Thyroid gland (tissue), 4 donors: ENCODE results near the gene SHCBP1L. TPM values are rescaled to one million over a fixed set of nuclear protein-coding genes. Genes with fewer than 3 reads are reported as not detected.

Source experiments
- DNase-seq, 2 donors: peaks; one replicate each; pipeline ENCODE4 v3.0.0-alpha.2; 2019
- H3K27ac ChIP-seq, 3 donors: fragments of 200-600 bp; sonication (generic); 1 replicate in 2 of 3; 2 replicates in 1 of 3; pipeline ENCODE4 v1.5.1; 2016 to 2019; ENCODE audit warnings: mild to moderate bottlenecking in 1 of 3, moderate library complexity in 1 of 3
- H3K27me3 ChIP-seq: fragments of 200-600 bp; sonication (generic); one replicate; pipeline ENCODE4 v1.5.1; 2019
- H3K36me3 ChIP-seq, 2 donors: fragments of 200-600 bp; sonication (generic); one replicate each; pipeline ENCODE4 v1.5.1; 2016 to 2019
- H3K4me1 ChIP-seq, 2 donors: fragments of 200-600 bp; sonication (generic); one replicate each; pipeline ENCODE4 v1.5.1; 2017 to 2019
- H3K4me3 ChIP-seq, 3 donors: fragments of 200-600 bp; sonication (generic); replicated peaks in 1 of 3; 1 replicate in 2 of 3; 2 replicates in 1 of 3; pipeline ENCODE4 v1.5.1; 2016; ENCODE audit warnings: mild to moderate bottlenecking in 1 of 3
- H3K9me3 ChIP-seq: fragments of 200-600 bp; sonication (generic); one replicate; pipeline ENCODE4 v1.5.1; 2017
- POLR2A ChIP-seq, 2 donors: fragments of 450-650 bp; IDR thresholded peaks; one replicate each; pipeline ENCODE4 v1.6.1; 2017; ENCODE audit warnings: antibody characterized with exemption in 2 of 2, mild to moderate bottlenecking in 2 of 2, moderate library complexity in 1 of 2
- WGBS, 2 donors: methylation state at CpG; one replicate each; pipeline ENCODE4 v1.1.5; 2017; 5-methylcytosine and 5-hydroxymethylcytosine counted together
- intact Hi-C: fragments of 100-400 bp; cut with DNase I; formaldehyde crosslinking; loops from one replicate; pipeline ENCODE4 v1.15.1; 2023
- total RNA-seq, 4 donors: library from RNA; depleted of rRNA; stranded (reverse); fragments of >200 nt; gene quantifications; one replicate each; pipeline ENCODE4 v1.2.3, GENCODE V29; 2016
- TF ChIP-seq, protein P1 (sequence below), 6 experiments: fragments of 200-600 bp in 3 of 6; fragments of 450-650 bp in 3 of 6; sonication (generic) in 3 of 6; IDR thresholded peaks; one replicate each; pipeline ENCODE4 v1.5.1; 2016 to 2019; ENCODE audit warnings: antibody characterized with exemption in 6 of 6, mild to moderate bottlenecking in 2 of 6, inconsistent platforms in 1 of 6, moderate library complexity in 1 of 6

The SHCBP1L gene
- total RNA-seq, 4 donors from 2014 or later: 1.3 TPM; not detected in 3

- Histone ChIP-seq H3K9me3 (no peaks in the 10 kb centered on the region), H3K27me3 (no peaks in the 10 kb centered on the region), H3K36me3 (no peaks in the 10 kb centered on the region), H3K27ac (no peak overlapping the region), H3K4me3 (no peak overlapping the region), H3K4me1 (no peaks in the 10 kb centered on the region)
- intact Hi-C loops: no loop called here
- TF ChIP-seq POLR2A (IDR thresholded peaks at IDR 0.05): no peak
- TF ChIP-seq, protein P1, sequence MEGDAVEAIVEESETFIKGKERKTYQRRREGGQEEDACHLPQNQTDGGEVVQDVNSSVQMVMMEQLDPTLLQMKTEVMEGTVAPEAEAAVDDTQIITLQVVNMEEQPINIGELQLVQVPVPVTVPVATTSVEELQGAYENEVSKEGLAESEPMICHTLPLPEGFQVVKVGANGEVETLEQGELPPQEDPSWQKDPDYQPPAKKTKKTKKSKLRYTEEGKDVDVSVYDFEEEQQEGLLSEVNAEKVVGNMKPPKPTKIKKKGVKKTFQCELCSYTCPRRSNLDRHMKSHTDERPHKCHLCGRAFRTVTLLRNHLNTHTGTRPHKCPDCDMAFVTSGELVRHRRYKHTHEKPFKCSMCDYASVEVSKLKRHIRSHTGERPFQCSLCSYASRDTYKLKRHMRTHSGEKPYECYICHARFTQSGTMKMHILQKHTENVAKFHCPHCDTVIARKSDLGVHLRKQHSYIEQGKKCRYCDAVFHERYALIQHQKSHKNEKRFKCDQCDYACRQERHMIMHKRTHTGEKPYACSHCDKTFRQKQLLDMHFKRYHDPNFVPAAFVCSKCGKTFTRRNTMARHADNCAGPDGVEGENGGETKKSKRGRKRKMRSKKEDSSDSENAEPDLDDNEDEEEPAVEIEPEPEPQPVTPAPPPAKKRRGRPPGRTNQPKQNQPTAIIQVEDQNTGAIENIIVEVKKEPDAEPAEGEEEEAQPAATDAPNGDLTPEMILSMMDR (IDR thresholded peaks at IDR 0.05): no peak
- DNase-seq: no peak
These were observed 17.2 kb downstream of the SHCBP1L start for GRCh38 chr1:182935716-182936115.

DNA sequence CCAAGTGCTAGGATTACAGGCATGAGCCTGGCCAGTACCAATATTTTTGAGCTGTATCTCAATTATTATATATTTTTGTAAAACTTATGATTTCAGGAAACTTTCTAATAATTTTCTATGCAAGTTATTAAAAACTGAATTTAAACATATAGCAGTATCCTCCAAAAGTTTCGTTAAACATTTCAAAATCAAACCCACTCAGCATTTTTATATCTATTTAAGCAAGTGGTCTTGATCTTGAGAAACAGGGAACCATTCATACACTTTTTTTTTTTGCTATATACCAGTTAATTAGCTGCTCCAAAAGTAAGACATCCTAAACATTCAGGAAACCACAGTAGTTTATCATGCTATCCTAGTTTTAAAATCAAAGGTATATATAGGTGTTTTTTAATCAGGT, 22.0 kb downstream of the SHCBP1L start:
- Histone ChIP-seq H3K36me3 (no peaks in the 10 kb centered on the region), H3K4me3 (no peak overlapping the region), H3K4me1 (no peaks in the 10 kb centered on the region), H3K9me3 (no peaks in the 10 kb centered on the region), H3K27ac (no peak overlapping the region), H3K27me3 (no peaks in the 10 kb centered on the region)
- 83 to 92% methylated on average over 1 of the region's 1 CpG for WGBS, 2 donors
- DNase-seq: no peak
- TF ChIP-seq POLR2A (IDR thresholded peaks at IDR 0.05): no peak
- TF ChIP-seq, protein P1 (IDR thresholded peaks at IDR 0.05): no peak
- intact Hi-C loops: no loop called here

DNA sequence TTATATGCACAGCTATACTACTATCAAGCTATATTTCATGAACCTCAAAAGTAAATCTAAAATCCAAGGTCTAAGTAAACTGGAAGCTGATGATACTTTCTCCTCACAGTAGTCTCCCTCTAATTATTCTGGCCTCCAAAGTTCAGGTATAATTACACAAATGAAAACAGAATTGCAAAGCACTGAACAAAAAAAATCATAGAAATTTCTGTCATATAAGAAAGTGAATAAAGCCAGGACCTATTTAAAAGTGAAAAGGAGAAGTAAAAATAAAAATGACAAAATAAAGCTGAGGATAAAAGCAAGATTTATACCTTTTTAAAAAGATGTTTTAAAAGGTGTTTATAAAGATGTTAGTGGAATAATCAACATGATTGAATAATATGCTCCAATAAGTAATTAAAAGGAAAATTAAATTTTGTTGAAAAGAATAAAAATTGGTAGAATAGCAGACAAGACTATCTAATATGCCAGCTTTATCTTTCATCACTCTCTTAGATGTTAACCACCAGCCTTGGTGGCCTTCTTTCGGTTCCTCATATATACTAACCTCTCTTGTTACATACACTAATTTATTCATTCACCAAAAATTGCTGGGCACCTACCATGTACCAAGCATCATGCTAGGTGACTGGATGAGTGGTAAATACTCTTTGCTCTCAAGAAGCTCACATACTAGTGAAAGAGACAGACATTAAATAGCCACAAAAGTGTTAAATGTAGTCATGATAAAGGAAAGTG, 25.1 kb downstream of the SHCBP1L start:
- H3K4me1 ChIP-seq: no peaks in the 10 kb centered on the region
- H3K4me3 ChIP-seq: no peak overlapping the region
- H3K27ac ChIP-seq: no peak overlapping the region
- intact Hi-C loops: no loop called here
- H3K36me3 ChIP-seq: no peaks in the 10 kb centered on the region
- no peaks in the 10 kb centered on the region for H3K9me3 ChIP-seq
- TF ChIP-seq POLR2A (IDR thresholded peaks at IDR 0.05): no peak
- TF ChIP-seq, protein P1 (IDR thresholded peaks at IDR 0.05): no peak
- no peak for DNase-seq
- H3K27me3 ChIP-seq: no peaks in the 10 kb centered on the region
- WGBS, 2 donors: 78 to 100% methylated on average over 1 of the region's 1 CpG

- TF ChIP-seq POLR2A (IDR thresholded peaks at IDR 0.05): no peak
- TF ChIP-seq, protein P1 (IDR thresholded peaks at IDR 0.05): no peak
- Histone ChIP-seq H3K36me3 (no peaks in the 10 kb centered on the region), H3K9me3 (no peaks in the 10 kb centered on the region), H3K27ac (no peak overlapping the region), H3K4me1 (no peaks in the 10 kb centered on the region), H3K27me3 (no peaks in the 10 kb centered on the region), H3K4me3 (no peak overlapping the region)
- intact Hi-C loops: no loop called here
- no peak for DNase-seq
- WGBS, 2 donors: 80 to 93% methylated on average over 1 of the region's 1 CpG
These were observed 27.3 kb downstream of the SHCBP1L start for GRCh38 chr1:182925661-182926060.

DNA sequence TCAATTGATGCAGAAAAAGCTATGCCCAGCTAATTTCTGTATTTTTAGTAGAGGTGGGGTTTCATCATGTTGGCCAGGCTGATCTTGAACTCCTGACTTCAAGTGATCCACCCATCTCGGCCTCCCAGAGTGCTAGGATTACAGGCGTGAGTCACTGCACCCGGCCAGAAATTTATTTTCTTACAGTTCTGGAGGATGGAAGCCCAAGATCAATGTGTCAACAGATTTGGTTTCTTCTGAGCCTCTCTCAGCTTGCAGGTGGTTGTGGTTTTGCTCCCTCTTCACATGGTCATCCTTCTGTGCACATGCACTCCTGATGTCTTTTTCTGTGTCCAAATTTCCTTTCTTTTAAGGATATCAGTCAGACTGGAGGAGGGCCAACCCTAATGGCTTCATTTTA, 35.6 kb downstream of the SHCBP1L start:
- no peaks in the 10 kb centered on the region for H3K9me3 ChIP-seq
- no peaks in the 10 kb centered on the region for H3K4me1 ChIP-seq
- no peak for TF ChIP-seq POLR2A (IDR thresholded peaks at IDR 0.05)
- TF ChIP-seq, protein P1 (IDR thresholded peaks at IDR 0.05): no peak
- no peak overlapping the region for H3K27ac ChIP-seq
- DNase-seq: no peak
- 80 to 90% methylated on average over 3 of the region's 3 CpGs for WGBS, 2 donors
- H3K36me3 ChIP-seq: no peaks in the 10 kb centered on the region
- intact Hi-C loops: no loop called here
- H3K4me3 ChIP-seq: no peak overlapping the region
- no peaks in the 10 kb centered on the region for H3K27me3 ChIP-seq
